Uterus (tissue), 4 donors: ENCODE measurements around the gene ARHGAP44. TPM values are rescaled to one million over a fixed set of nuclear protein-coding genes. Genes with fewer than 3 reads are reported as not detected.

ENCODE experiments used
- DNase-seq, 2 donors: peaks; one replicate each; pipeline ENCODE4 v3.0.0-alpha.2; 2019 to 2020
- H3K27ac ChIP-seq, 2 donors: fragments of 200-600 bp; sonication (generic); 1 replicate in 1 of 2; 2 replicates in 1 of 2; pipeline ENCODE4 v1.5.1; 2016 to 2018
- H3K27me3 ChIP-seq, 2 donors: fragments of 200-600 bp; sonication (generic); one replicate each; pipeline ENCODE4 v1.5.1; 2018 to 2019; ENCODE audit warnings: control low read depth in 1 of 2
- H3K36me3 ChIP-seq, 2 donors: fragments of 200-600 bp; sonication (generic); one replicate each; pipeline ENCODE4 v1.5.1; 2019; ENCODE audit warnings: control low read depth in 1 of 2
- H3K4me1 ChIP-seq, 2 donors: fragments of 200-600 bp; sonication (generic); one replicate each; pipeline ENCODE4 v1.5.1; 2018 to 2019; ENCODE audit warnings: control low read depth in 1 of 2
- H3K4me3 ChIP-seq, 2 donors: fragments of 200-600 bp; sonication (generic); 1 replicate in 1 of 2; 2 replicates in 1 of 2; pipeline ENCODE4 v1.5.1; 2018 to 2019; ENCODE audit warnings: mild to moderate bottlenecking in 1 of 2
- H3K9me3 ChIP-seq, 2 donors: fragments of 200-600 bp; sonication (generic); one replicate each; pipeline ENCODE4 v1.5.1; 2019; ENCODE audit warnings: control low read depth in 1 of 2
- CTCF ChIP-seq, 4 experiments: fragments of 200-600 bp in 2 of 4; fragments of 450-650 bp in 2 of 4; sonication (generic) in 2 of 4; IDR thresholded peaks; one replicate each; pipeline ENCODE4 v1.5.1; 2016 to 2019; ENCODE audit warnings: antibody characterized with exemption in 4 of 4, mild to moderate bottlenecking in 2 of 4, moderate library complexity in 1 of 4
- POLR2A ChIP-seq, 2 donors: fragments of 450-650 bp; IDR thresholded peaks; one replicate each; pipeline ENCODE4 v1.6.1; 2016; ENCODE audit warnings: antibody characterized with exemption in 2 of 2, mild to moderate bottlenecking in 1 of 2, moderate library complexity in 1 of 2
- intact Hi-C: fragments of 100-400 bp; cut with DNase I; formaldehyde crosslinking; loops from one replicate; pipeline ENCODE4 v1.15.1; 2023; ENCODE audit warnings: low total_unique reads
- total RNA-seq, 4 donors: library from RNA; depleted of rRNA in 3 of 4; stranded (reverse); fragments of >200 nt in 3 of 4; gene quantifications; one replicate each; pipeline versions ENCODE4 v1.1.0 to v1.2.4, GENCODE V29; 2014 to 2023
- donor health status: DM: yes; HTN: yes; CAD: no.

ARHGAP44 gene
- total RNA-seq, 4 donors from 2014 or later: 2.6 to 19.1 (median 13.2) TPM

GRCh38 chr17:12979826-12980500 lies 190.7 kb downstream of the ARHGAP44 start:
- no peaks in the 10 kb centered on the region for H3K36me3 ChIP-seq
- no peaks in the 10 kb centered on the region for H3K9me3 ChIP-seq
- intact Hi-C loops: no loop called here
- no peaks in the 10 kb centered on the region for H3K27me3 ChIP-seq
- no peak for TF ChIP-seq CTCF (IDR thresholded peaks at IDR 0.05)
- TF ChIP-seq POLR2A (IDR thresholded peaks at IDR 0.05): no peak
- H3K27ac ChIP-seq: no peak overlapping the region
- DNase-seq: no peak
- no peak overlapping the region for H3K4me3 ChIP-seq
- H3K4me1 ChIP-seq: no peaks in the 10 kb centered on the region

- no peaks in the 10 kb centered on the region for H3K4me1 ChIP-seq
- intact Hi-C loops: no loop called here
- no peak for TF ChIP-seq CTCF (IDR thresholded peaks at IDR 0.05)
- TF ChIP-seq POLR2A (IDR thresholded peaks at IDR 0.05): no peak
- no peak overlapping the region for H3K27ac ChIP-seq
- H3K9me3 ChIP-seq: no peaks in the 10 kb centered on the region
- DNase-seq: no peak
- H3K36me3 ChIP-seq: no peaks in the 10 kb centered on the region
- no peak overlapping the region for H3K4me3 ChIP-seq
- no peaks in the 10 kb centered on the region for H3K27me3 ChIP-seq
These were observed 192.9 kb downstream of the ARHGAP44 start for GRCh38 chr17:12982224-12982623.

GRCh38 chr17:12983991-12984884 lies 194.9 kb downstream of the ARHGAP44 start:
- Histone ChIP-seq H3K27me3 (no peaks in the 10 kb centered on the region), H3K4me3 (no peak overlapping the region), H3K9me3 (no peaks in the 10 kb centered on the region), H3K27ac (peak overlapping the region; percentile 76 to 81), H3K36me3 (no peaks in the 10 kb centered on the region), H3K4me1 (no peaks in the 10 kb centered on the region)
- peak; percentile 84 to 86 for DNase-seq
- no peak for TF ChIP-seq CTCF (IDR thresholded peaks at IDR 0.05)
- TF ChIP-seq POLR2A (IDR thresholded peaks at IDR 0.05): no peak
- intact Hi-C loops: no loop called here

GRCh38 chr17:12985431-12986293 lies 196.4 kb downstream of the ARHGAP44 start:
- H3K9me3 ChIP-seq: no peaks in the 10 kb centered on the region
- peak overlapping the region; percentile 76 to 81 for H3K27ac ChIP-seq
- no peaks in the 10 kb centered on the region for H3K36me3 ChIP-seq
- intact Hi-C loops: no loop called here
- TF ChIP-seq POLR2A (IDR thresholded peaks at IDR 0.05) (no peak), CTCF (IDR thresholded peaks at IDR 0.05) (no peak)
- no peak for DNase-seq
- no peak overlapping the region for H3K4me3 ChIP-seq
- no peaks in the 10 kb centered on the region for H3K4me1 ChIP-seq
- no peaks in the 10 kb centered on the region for H3K27me3 ChIP-seq
